GM12878 (cell line): ENCODE results near the gene CA11. TPM values are rescaled to one million over a fixed set of nuclear protein-coding genes. Genes with fewer than 3 reads are reported as not detected.

Experiments
- ATAC-seq: fragments of 200-7000 bp; cut with Tn5 transposase; 3 replicates; pipeline ENCODE4 v1.9.1; 2020; ENCODE audit warnings: mild to moderate bottlenecking, moderate library complexity
- BruUV-seq: library from RNA; stranded (reverse); fragments of 400-500 nt; replicated peaks from 2 replicates; lab custom pipeline; 2021; lab: Mats Ljungman, UMichigan
- CTCF ChIA-PET: fragments of 300-600 bp; sonication (Branson Sonifier 250); formaldehyde crosslinking; extraction: SDS; loops from one replicate; lab custom pipeline; 2021; ENCODE audit warnings: inconsistent platforms; lab: Yijun Ruan, JAX
- POLR2A ChIA-PET: fragments of 350-600 bp; formaldehyde crosslinking; extraction: SDS; loops from one replicate; lab custom pipeline; 2021; ENCODE audit warnings: inconsistent platforms; lab: Charles Lee
- RAD21 ChIA-PET: fragments of 300-600 bp; sonication (Branson Sonifier 250); formaldehyde crosslinking; loops from one replicate; lab custom pipeline; 2023; ENCODE audit warnings: antibody characterized with exemption; ENCODE audit not compliant: unreplicated experiment; lab: Charles Lee
- SMC1A ChIA-PET: fragments of 300-600 bp; sonication (Branson Sonifier 250); formaldehyde crosslinking; loops from one replicate; lab custom pipeline; 2023; ENCODE audit not compliant: unreplicated experiment, uncharacterized antibody; lab: Charles Lee
- DNase-seq: peaks from one replicate; pipeline ENCODE4 v3.0.0-alpha.2; 2011; ENCODE audit warnings: low read depth, low spot score
- FAIRE-seq: peaks from 3 replicates; lab custom pipeline; 2011; peaks lifted over from hg19 to GRCh38; lab: Jason Lieb, UNC
- H2AFZ ChIP-seq: 2 replicates; pipeline ENCODE4 v1.6.0; 2011; ENCODE audit warnings: low read depth, low read length, control low read depth; ENCODE audit not compliant: control insufficient read depth
- H3K27ac ChIP-seq: 2 replicates; pipeline ENCODE4 v1.5.1; 2011; ENCODE audit warnings: control low read depth; ENCODE audit not compliant: control insufficient read depth, insufficient read depth
- H3K27me3 ChIP-seq, 2 experiments: replicated peaks in 1 of 2; 2 replicates each; pipeline versions ENCODE4 v1.6.0 to v1.6.1; 2011; ENCODE audit warnings: low read length in 1 of 2; ENCODE audit not compliant: control insufficient read depth in 2 of 2, insufficient read depth in 2 of 2
- H3K36me3 ChIP-seq, 2 experiments: 2 replicates each; pipeline ENCODE4 v1.5.1; 2011; ENCODE audit warnings: low read length in 1 of 2; ENCODE audit not compliant: control insufficient read depth in 2 of 2, insufficient read depth in 2 of 2
- H3K4me1 ChIP-seq: 2 replicates; pipeline ENCODE4 v1.6.1; 2011; ENCODE audit warnings: mild to moderate bottlenecking, low read length, moderate library complexity, mixed read lengths; ENCODE audit not compliant: control insufficient read depth, insufficient read depth
- H3K4me2 ChIP-seq: 2 replicates; pipeline ENCODE4 v1.6.0; 2011; ENCODE audit warnings: control low read depth; ENCODE audit not compliant: control insufficient read depth, insufficient read depth
- H3K4me3 ChIP-seq: fragments of 200-600 bp; sonication (generic); 2 replicates; pipeline ENCODE4 v1.5.1; 2016
- H3K79me2 ChIP-seq: 2 replicates; pipeline ENCODE4 v1.6.0; 2011; ENCODE audit warnings: low read length; ENCODE audit not compliant: control insufficient read depth, insufficient read depth
- H3K9ac ChIP-seq: 2 replicates; pipeline ENCODE4 v1.8.0; 2011; ENCODE audit warnings: low read length, control low read depth, mixed read lengths; ENCODE audit not compliant: control insufficient read depth, insufficient read depth
- H3K9me3 ChIP-seq: replicated peaks from 3 replicates; pipeline ENCODE4 v1.5.1; 2011; ENCODE audit warnings: mild to moderate bottlenecking, low read length; ENCODE audit not compliant: control insufficient read depth, insufficient read depth
- H4K20me1 ChIP-seq: 2 replicates; pipeline ENCODE4 v1.6.0; 2011; ENCODE audit not compliant: control insufficient read depth, insufficient read depth
- CHD1 ChIP-seq: IDR thresholded peaks from 2 replicates; pipeline ENCODE4 v1.6.1; 2012; ENCODE audit warnings: low read depth, low read length, improper control_type of control experiment
- GATAD2B ChIP-seq: fragments of 450-650 bp; conservative IDR thresholded peaks from 2 replicates; pipeline ENCODE4 v1.6.1; 2017; ENCODE audit warnings: low read depth, mild to moderate bottlenecking, moderate library complexity
- JUND ChIP-seq: IDR thresholded peaks from 2 replicates; pipeline ENCODE4 v1.6.1; 2012; ENCODE audit warnings: low read depth, mild to moderate bottlenecking, low read length, improper control_type of control experiment, moderate library complexity
- MXI1 ChIP-seq: fragments of 150-350 bp; IDR thresholded peaks from 2 replicates; pipeline ENCODE4 v1.6.1; 2011; ENCODE audit warnings: low read depth, mild to moderate bottlenecking, inconsistent platforms, low read length, improper control_type of control experiment
- PAX8 ChIP-seq: fragments of 450-650 bp; IDR thresholded peaks from 2 replicates; pipeline ENCODE4 v1.6.1; 2017; ENCODE audit warnings: mild to moderate bottlenecking, moderate library complexity
- RBBP5 ChIP-seq: fragments of 200-600 bp; sonication (generic); conservative IDR thresholded peaks from 2 replicates; pipeline ENCODE4 v1.6.1; 2016
- SRF ChIP-seq, 2 experiments: IDR thresholded peaks; 2 replicates each; pipeline ENCODE4 v1.6.1; 2011; ENCODE audit warnings: low read depth in 2 of 2, low read length in 2 of 2, mild to moderate bottlenecking in 1 of 2, moderate library complexity in 1 of 2
- YBX1 ChIP-seq: fragments of 450-650 bp; IDR thresholded peaks from 2 replicates; pipeline ENCODE4 v1.6.1; 2016; ENCODE audit warnings: antibody characterized with exemption
- WGBS: methylation state at CpG from one replicate; pipeline ENCODE4 v1.1.6; 2016; ENCODE audit warnings: low lambda C conversion rate; ENCODE audit not compliant: insufficient replicate concordance, insufficient coverage; ENCODE audit errors: missing lambda C conversion rate; 5-methylcytosine and 5-hydroxymethylcytosine counted together
- in situ Hi-C: fragments of 300-500 bp; cut with MboI; formaldehyde crosslinking; loops from 9 replicates; pipeline ENCODE4 v1.14.3; 2018; ENCODE audit warnings: mixed read lengths
- intact Hi-C: fragments of 100-400 bp; cut with micrococcal nuclease; formaldehyde crosslinking; loops from one replicate; pipeline ENCODE4 v1.14.2; 2022; ENCODE audit not compliant: unreplicated experiment
- polyA plus RNA-seq, 11 experiments: library from polyadenylated mRNA; depleted of rRNA in 4 of 11; unstranded in 6 of 11; stranded (reverse) in 5 of 11; fragments of >200 nt; fragmentation: Nextera tagmentation in 4 of 11; fragmentation: Illumina TruSeq in 1 of 11; extraction: Ambion mirVana in 4 of 11; extraction: Trizol in 1 of 11; gene quantifications; 1 replicate in 1 of 11; 2 replicates in 10 of 11; pipeline versions ENCODE4 v1.2.1 to v1.2.3, GENCODE V29; 2011 to 2016; ENCODE audit warnings: inconsistent platforms in 2 of 11, missing spikeins in 2 of 11, low read depth in 1 of 11
- total RNA-seq, 4 experiments: library from RNA; depleted of rRNA in 3 of 4; stranded (reverse); fragments of >200 nt in 3 of 4; fragmentation: Illumina TruSeq in 1 of 4; extraction: Trizol in 1 of 4; gene quantifications; 2 replicates each; pipeline versions ENCODE4 v1.2.1 to v1.2.3, GENCODE V29; 2013 to 2021
- TF ChIP-seq, protein P1 (sequence below): IDR thresholded peaks from 2 replicates; pipeline ENCODE4 v1.6.1; 2012; ENCODE audit warnings: low read depth, low read length, improper control_type of control experiment

Gene CA11
- total and polyA plus RNA-seq, 10 of the 15 experiments (the other 5 are each of a cell fraction or from before 2014, with no cell fraction given): 1.7 to 7.5 (median 2.4) TPM

DNA sequence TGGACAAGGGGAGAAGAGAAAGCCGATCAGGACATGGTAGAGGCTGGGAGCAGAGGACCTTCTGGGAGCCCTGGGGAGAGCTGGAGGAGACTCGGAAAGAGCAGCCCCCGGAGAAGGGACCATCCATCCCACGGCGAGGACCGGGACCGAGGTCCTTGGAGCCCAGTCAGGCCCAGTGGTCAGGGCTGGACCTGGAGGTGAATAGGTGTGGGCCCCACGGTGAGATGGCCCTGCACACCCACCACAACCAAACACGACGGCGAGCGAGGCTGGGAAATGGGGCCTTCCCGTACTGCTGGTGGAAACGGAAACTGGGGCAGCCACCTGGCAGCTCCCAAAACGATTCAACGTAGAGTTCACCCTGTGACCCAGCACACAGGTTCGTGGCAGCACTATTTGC lies 30.5 kb upstream of the CA11 start:
- peaks cover 3% of the 10 kb centered on the region; the same call in 1 of the 2 replicates for H3K4me1 ChIP-seq
- no TSS peak for BruUV-seq
- H3K79me2 ChIP-seq: no peaks in the 10 kb centered on the region
- 35% methylated on average over 17 of the region's 17 CpGs for WGBS
- intact Hi-C loops (no loop called here), in situ Hi-C loops (no loop called here)
- ChIA-PET POLR2A (no interaction called here), CTCF (interaction anchor here (0.7 to 3.1 kb wide), 7 partner anchors 13 to 166 kb away, joined by 3 to 20 read pairs (median 4); no protein-coding TSS in a partner anchor), RAD21 (interaction anchor here (1.4 to 1.5 kb wide), 2 partner anchors 14 to 294 kb away, joined by 3 read pairs; no protein-coding TSS in a partner anchor), SMC1A (interaction anchor here (0.7 to 1.3 kb wide), 2 partner anchors 106 to 343 kb away, joined by 3 read pairs; no protein-coding TSS in a partner anchor)
- no peak overlapping the region for H3K9ac ChIP-seq
- DNase-seq: no peak
- H4K20me1 ChIP-seq: no peaks in the 10 kb centered on the region
- no peak overlapping the region for H3K4me2 ChIP-seq
- H2AFZ ChIP-seq: no peak overlapping the region
- H3K27me3 ChIP-seq: peaks cover 0 to 2% of the 10 kb centered on the region in 2 experiments; a peak in 2 of 4 replicates
- H3K27ac ChIP-seq: no peak overlapping the region
- H3K9me3 ChIP-seq: no peaks in the 10 kb centered on the region
- no peak for FAIRE-seq
- no peak for ATAC-seq
- H3K36me3 ChIP-seq: no peaks in the 10 kb centered on the region
- TF ChIP-seq YBX1: no peak
- TF ChIP-seq GATAD2B: no peak
- TF ChIP-seq RBBP5: no peak
- no peak for TF ChIP-seq SRF (IDR thresholded peaks at IDR 0.05; ENCODE audit: low read depth in 2 of 2, low read length in 2 of 2)
- TF ChIP-seq PAX8: no peak
- TF ChIP-seq MXI1: no peak
- TF ChIP-seq, protein P1, sequence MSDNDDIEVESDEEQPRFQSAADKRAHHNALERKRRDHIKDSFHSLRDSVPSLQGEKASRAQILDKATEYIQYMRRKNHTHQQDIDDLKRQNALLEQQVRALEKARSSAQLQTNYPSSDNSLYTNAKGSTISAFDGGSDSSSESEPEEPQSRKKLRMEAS: no peak
- no peak for TF ChIP-seq CHD1
- no peak for TF ChIP-seq JUND
- no peak overlapping the region for H3K4me3 ChIP-seq
